Panc1 (cell line): ENCODE results near the gene SBK2.

ENCODE experiments used
- POLR2AphosphoS5 ChIP-seq: IDR thresholded peaks from 2 replicates; pipeline ENCODE4 v1.6.1; 2012; ENCODE audit warnings: mild to moderate bottlenecking, low read depth, low read length, moderate library complexity
- REST ChIP-seq, 2 experiments: IDR thresholded peaks; 2 replicates each; pipeline ENCODE4 v1.6.1; 2011 to 2012; ENCODE audit warnings: low read depth in 2 of 2, control low read depth in 1 of 2, low read length in 1 of 2, mild to moderate bottlenecking in 1 of 2, moderate library complexity in 1 of 2; ENCODE audit not compliant: insufficient read depth in 1 of 2
- TCF7L2 ChIP-seq: IDR thresholded peaks from 2 replicates; pipeline ENCODE4 v1.6.1; 2011; ENCODE audit warnings: mild to moderate bottlenecking, low read depth, low read length, inconsistent platforms
- TF ChIP-seq, protein P1 (sequence below): fragments of 450-650 bp; IDR thresholded peaks from 2 replicates; pipeline ENCODE4 v1.5.1; 2017; ENCODE audit warnings: mild to moderate bottlenecking

- TF ChIP-seq, protein P1, sequence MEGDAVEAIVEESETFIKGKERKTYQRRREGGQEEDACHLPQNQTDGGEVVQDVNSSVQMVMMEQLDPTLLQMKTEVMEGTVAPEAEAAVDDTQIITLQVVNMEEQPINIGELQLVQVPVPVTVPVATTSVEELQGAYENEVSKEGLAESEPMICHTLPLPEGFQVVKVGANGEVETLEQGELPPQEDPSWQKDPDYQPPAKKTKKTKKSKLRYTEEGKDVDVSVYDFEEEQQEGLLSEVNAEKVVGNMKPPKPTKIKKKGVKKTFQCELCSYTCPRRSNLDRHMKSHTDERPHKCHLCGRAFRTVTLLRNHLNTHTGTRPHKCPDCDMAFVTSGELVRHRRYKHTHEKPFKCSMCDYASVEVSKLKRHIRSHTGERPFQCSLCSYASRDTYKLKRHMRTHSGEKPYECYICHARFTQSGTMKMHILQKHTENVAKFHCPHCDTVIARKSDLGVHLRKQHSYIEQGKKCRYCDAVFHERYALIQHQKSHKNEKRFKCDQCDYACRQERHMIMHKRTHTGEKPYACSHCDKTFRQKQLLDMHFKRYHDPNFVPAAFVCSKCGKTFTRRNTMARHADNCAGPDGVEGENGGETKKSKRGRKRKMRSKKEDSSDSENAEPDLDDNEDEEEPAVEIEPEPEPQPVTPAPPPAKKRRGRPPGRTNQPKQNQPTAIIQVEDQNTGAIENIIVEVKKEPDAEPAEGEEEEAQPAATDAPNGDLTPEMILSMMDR: no peak
- TF ChIP-seq REST (IDR thresholded peaks at IDR 0.05; ENCODE audit: insufficient read depth in 1 of 2, low read depth in 2 of 2, low read length in 1 of 2) (no peak), POLR2AphosphoS5 (no peak), TCF7L2 (no peak)
Observed at GRCh38 chr19:55535965-55536350, 975 bp downstream of the SBK2 start.
